Tibial artery (tissue), 4 donors: ENCODE results near the gene SMIM1.

Source experiments
- DNase-seq, 2 donors: peaks; one replicate each; pipeline ENCODE4 v3.0.0-alpha.2; 2019
- H3K27ac ChIP-seq, 2 donors: fragments of 200-600 bp; sonication (generic) in 1 of 2; 1 replicate in 1 of 2; 2 replicates in 1 of 2; pipeline ENCODE4 v1.5.1; 2018 to 2019; ENCODE audit warnings: mild to moderate bottlenecking in 1 of 2
- H3K27me3 ChIP-seq, 2 donors: fragments of 200-600 bp; sonication (generic) in 1 of 2; one replicate each; pipeline versions ENCODE4 v1.5.1 to v1.6.0; 2016 to 2019
- H3K36me3 ChIP-seq, 3 donors: fragments of 200-600 bp; sonication (generic) in 2 of 3; one replicate each; pipeline ENCODE4 v1.5.1; 2016 to 2019; ENCODE audit warnings: mild to moderate bottlenecking in 2 of 3
- H3K4me1 ChIP-seq, 4 donors: fragments of 200-600 bp; sonication (generic) in 2 of 4; 1 replicate in 3 of 4; 2 replicates in 1 of 4; pipeline ENCODE4 v1.5.1; 2016 to 2019
- H3K4me3 ChIP-seq, 2 donors: fragments of 200-600 bp; sonication (generic) in 1 of 2; 1 replicate in 1 of 2; 2 replicates in 1 of 2; pipeline ENCODE4 v1.5.1; 2018 to 2019; ENCODE audit warnings: mild to moderate bottlenecking in 2 of 2
- H3K9me3 ChIP-seq, 3 donors: fragments of 200-600 bp; sonication (generic) in 1 of 3; one replicate each; pipeline ENCODE4 v1.5.1; 2016 to 2019
- intact Hi-C: fragments of 100-400 bp; cut with DNase I; formaldehyde crosslinking; loops from one replicate; pipeline ENCODE4 v1.15.0; 2023; ENCODE audit warnings: low total_unique reads
- TF ChIP-seq, protein P1 (sequence below), 2 experiments: fragments of 200-600 bp in 1 of 2; fragments of 450-650 bp in 1 of 2; IDR thresholded peaks; one replicate each; pipeline ENCODE4 v1.5.1; 2017 to 2019; ENCODE audit warnings: antibody characterized with exemption in 2 of 2, mild to moderate bottlenecking in 1 of 2, moderate library complexity in 1 of 2

Gene SMIM1

DNA sequence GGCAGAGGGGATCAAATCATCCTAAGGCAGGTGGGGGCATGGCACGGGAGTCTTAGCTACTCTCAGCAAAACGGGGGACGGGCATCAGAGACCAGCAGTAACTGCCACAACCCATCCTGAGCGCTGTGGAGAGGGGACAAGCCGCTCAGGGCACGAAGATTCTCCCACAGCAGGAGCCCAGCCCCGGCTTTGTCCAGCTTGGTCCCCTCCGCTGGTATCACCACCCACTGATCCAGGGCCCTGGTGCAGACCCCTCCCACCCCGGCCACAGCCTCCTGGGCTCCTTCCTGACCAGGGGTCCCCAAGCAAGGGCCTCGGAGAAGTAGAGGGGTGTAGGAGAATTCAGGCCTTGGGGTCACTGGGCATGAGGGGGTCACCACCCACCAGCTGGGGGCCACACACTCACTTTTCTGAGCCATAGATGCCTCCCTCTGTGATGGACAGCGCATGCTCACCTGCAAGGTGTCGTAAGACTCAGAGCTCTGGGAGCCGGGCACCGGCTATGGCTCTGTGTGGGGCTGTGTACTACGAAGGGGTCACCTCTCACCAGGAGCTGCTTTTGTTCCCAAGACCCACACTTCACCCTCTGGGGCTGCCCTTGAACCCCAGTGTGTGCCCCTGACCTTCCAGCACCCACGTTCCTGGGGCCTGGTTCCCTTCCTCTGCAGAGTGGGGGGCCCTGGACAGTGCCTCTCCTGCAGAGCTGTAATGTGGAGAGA is 2.3 kb upstream of the SMIM1 start:
- no peak for DNase-seq
- H3K4me1 ChIP-seq = peaks cover 3 to 39% (median 22%) of the 10 kb centered on the region in 4 donors
- no peak overlapping the region for H3K4me3 ChIP-seq
- no peaks in the 10 kb centered on the region for H3K36me3 ChIP-seq
- H3K9me3 ChIP-seq = no peaks in the 10 kb centered on the region
- no peak overlapping the region for H3K27ac ChIP-seq
- intact Hi-C loops = no loop called here
- peaks cover 0 to 16% of the 10 kb centered on the region in 2 donors for H3K27me3 ChIP-seq
- TF ChIP-seq, protein P1, sequence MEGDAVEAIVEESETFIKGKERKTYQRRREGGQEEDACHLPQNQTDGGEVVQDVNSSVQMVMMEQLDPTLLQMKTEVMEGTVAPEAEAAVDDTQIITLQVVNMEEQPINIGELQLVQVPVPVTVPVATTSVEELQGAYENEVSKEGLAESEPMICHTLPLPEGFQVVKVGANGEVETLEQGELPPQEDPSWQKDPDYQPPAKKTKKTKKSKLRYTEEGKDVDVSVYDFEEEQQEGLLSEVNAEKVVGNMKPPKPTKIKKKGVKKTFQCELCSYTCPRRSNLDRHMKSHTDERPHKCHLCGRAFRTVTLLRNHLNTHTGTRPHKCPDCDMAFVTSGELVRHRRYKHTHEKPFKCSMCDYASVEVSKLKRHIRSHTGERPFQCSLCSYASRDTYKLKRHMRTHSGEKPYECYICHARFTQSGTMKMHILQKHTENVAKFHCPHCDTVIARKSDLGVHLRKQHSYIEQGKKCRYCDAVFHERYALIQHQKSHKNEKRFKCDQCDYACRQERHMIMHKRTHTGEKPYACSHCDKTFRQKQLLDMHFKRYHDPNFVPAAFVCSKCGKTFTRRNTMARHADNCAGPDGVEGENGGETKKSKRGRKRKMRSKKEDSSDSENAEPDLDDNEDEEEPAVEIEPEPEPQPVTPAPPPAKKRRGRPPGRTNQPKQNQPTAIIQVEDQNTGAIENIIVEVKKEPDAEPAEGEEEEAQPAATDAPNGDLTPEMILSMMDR (IDR thresholded peaks at IDR 0.05) = no peak

DNA sequence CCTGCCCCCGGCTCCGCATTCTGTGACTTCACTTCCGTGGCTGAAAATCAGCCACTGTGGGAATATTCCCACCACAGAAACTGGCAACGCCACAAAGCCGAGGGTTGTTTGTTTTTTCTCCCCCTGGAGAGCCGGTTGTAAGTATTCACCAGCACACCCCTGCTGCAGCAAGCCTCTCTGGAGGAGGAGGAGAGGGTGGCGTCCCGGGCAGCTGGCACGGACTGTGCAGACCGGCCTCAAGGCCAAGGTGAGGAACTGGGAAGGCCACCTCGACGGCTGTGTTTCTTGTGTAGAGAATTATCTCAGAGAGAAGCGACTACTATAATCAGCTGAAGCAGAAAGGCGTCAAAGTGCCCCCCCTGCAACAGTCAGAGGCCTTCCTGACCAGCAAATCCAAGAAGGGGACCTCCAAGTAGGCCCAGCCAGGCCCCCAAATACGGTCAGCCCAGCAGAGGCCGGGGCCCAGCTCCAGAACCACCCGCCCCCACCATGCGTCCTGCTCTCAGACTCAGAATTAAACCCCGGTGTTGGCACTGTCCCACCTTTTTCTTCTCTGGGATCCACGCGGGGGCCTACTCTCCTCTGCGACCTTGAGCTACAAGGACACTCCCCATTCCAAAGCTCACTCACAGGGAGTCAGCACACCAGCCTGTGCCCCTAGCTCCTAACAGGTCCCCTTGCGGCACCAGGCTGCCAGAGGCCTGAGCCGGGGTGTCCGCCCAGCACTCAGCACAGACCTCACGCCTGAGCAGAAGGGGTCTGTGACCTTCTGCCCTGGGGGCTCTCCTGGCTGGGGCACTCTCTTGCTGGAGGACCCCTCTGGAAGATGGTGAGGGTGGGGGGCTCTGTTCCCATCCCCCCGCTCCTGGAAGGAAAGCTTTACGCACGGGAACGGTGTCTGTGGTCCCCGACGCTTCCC is 1.2 kb upstream of the SMIM1 start:
- no peak overlapping the region for H3K27ac ChIP-seq
- TF ChIP-seq, protein P1 (IDR thresholded peaks at IDR 0.05) = no peak
- intact Hi-C loops = no loop called here
- peak overlapping the region; percentile 60 to 65 for H3K4me3 ChIP-seq
- H3K4me1 ChIP-seq = peaks cover 3 to 47% (median 22%) of the 10 kb centered on the region in 4 donors
- H3K36me3 ChIP-seq = no peaks in the 10 kb centered on the region
- H3K9me3 ChIP-seq = no peaks in the 10 kb centered on the region
- DNase-seq = no peak
- H3K27me3 ChIP-seq = peaks cover 0 to 16% of the 10 kb centered on the region in 2 donors

DNA sequence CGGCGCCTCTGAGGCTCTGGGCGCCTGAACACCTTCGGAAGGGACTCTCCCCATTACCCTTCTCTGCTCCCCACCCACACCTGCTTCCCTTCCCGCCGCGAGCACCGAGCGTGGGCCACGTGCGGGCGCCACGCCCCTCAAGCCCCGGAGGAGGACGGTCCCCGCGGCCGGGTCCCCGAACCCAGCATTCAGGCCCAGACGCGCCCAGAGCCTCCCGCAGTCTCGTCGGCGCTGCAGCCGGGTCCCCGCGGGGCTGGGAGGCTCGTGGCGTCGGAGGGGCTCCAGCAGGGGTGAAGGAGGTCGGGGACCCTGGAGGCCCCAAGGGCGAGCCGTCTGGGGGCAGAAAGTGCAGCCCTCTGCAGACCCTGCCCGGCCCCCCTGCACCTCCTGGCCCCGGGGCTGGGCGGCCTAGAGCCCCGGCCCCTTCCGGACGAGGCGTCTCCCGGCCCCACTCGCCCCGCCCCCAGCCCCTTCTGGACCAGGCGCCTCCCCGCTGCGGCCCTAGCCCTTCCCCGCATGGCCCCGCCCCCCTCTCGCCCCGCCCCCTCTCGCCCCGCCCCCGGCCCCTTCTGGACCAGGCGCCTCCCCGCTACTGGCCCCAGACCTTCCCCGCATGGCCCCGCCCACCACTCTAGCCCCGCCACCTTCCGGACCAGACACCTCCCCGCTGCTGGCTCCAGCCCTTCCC is 378 bp upstream of the SMIM1 start:
- intact Hi-C loops = no loop called here
- H3K36me3 ChIP-seq = no peaks in the 10 kb centered on the region

DNA sequence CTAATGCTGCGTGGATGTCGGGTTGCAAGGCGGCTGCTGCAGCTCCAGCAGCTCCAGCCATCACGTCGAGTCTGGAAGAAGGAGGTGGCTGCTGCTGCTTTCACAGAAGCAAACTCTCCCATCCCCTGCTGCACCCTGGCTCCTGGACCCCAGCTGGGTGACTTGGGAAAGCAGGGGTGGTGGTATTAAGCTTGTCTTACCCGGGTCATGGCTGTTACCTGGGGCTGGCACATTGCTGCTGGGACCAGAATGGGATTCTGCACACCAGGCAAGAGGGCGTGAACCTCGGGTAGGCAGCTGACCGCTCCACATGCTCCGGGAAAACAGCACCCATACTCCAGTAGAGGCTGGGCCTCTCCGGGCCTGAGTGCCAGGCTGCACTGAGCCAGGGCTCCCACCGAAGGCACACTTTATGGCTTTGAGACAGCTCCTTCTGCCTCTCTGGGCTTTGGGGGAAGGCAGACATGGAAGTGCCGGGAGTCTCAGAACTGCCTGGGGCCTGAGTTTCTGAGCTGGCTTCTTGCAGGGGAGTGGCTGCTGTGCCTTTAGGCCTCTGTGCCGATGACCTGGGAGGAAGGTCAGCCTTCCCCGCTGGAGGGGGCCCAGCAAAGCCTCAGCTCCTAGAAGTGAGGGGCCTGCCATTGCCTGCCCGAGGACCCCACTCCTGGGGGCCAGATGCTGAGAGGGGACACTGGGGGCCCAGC is 1.2 kb downstream of the SMIM1 start:
- intact Hi-C loops = no loop called here
- H3K36me3 ChIP-seq = peaks cover 0 to 4% (median 1%) of the 10 kb centered on the region in 3 donors
- H3K27me3 ChIP-seq = peaks cover 0 to 5% of the 10 kb centered on the region in 2 donors
- no peak overlapping the region for H3K4me3 ChIP-seq
- DNase-seq = no peak
- TF ChIP-seq, protein P1 (IDR thresholded peaks at IDR 0.05) = no peak
- H3K27ac ChIP-seq = peak overlapping the region; percentile 82 to 83
- peaks cover 3 to 47% (median 22%) of the 10 kb centered on the region in 4 donors for H3K4me1 ChIP-seq
- no peaks in the 10 kb centered on the region for H3K9me3 ChIP-seq

More for the DNA sequence above, 378 bp upstream of the SMIM1 start:
- H3K4me1 ChIP-seq = peaks cover 3 to 47% (median 22%) of the 10 kb centered on the region in 4 donors
- peak overlapping the region; percentile 60 to 65 for H3K4me3 ChIP-seq
- H3K27me3 ChIP-seq = peaks cover 0 to 13% of the 10 kb centered on the region in 2 donors
- TF ChIP-seq, protein P1 (IDR thresholded peaks at IDR 0.05) = no peak
- peak; percentile 87 to 93 for DNase-seq
- no peaks in the 10 kb centered on the region for H3K9me3 ChIP-seq
- H3K27ac ChIP-seq = peak overlapping the region; percentile 82 to 83
